ENCODE measurements around the gene PYGM.

PYGM gene

DNA sequence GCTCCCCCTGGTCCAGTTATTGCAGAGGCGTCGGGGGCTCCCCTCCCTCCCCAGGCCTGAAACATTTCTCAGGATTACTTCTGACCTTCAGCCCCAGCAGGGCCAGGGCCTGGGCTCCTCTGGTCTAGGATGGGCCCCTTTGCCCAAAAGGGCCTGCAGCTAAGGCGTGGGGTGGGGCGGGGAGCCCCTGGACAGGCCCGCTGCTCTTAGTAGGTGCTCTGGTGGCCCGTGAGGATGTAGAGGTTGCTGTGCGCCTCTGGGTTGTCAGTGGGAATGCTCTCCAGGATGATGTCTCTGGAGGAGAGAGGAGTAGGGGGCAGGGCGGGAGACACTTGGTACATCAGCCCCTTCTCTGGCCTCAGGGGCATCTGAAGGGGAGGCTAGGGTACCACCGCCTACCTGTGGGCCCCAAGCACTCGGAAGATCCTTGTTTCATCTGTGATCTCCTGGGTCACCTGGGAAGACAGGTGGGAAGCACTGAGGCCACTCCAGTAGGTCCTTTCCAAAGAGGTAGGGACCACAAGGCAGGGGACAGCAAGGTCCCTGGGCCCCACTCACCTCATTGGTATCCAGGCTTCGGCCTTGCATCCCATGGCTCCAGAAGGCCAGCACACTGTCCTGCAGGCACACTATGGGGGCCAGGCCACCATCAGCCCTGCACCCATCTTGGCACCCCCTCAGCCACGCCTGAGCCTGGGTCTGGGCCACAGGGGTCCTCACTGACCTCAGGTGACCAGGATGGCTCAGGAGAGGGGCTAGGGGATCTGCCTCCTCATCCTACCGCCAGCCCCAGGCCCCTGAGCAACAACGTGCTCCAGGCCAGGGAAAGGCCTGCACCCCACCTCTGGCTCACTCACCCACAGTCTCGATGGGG is 29.8 kb upstream of the PYGM start:
- H3K9me3 ChIP-seq (ENCODE audit: control insufficient read depth, insufficient read depth, low read depth, low read length): no peaks in the 10 kb centered on the region
- H3K4me1 ChIP-seq (ENCODE audit: control insufficient read depth, insufficient read depth, low read length): no peaks in the 10 kb centered on the region
- H3K27ac ChIP-seq (ENCODE audit: low read depth, low read length): no peak overlapping the region
- no peak overlapping the region for H3K4me3 ChIP-seq (ENCODE audit: low read depth, low read length)
- H3K36me3 ChIP-seq (ENCODE audit: control insufficient read depth, insufficient read depth, low read length): peaks cover 24% of the 10 kb centered on the region
- no peaks in the 10 kb centered on the region for H3K27me3 ChIP-seq (ENCODE audit: control insufficient read depth, insufficient read depth, low read length)
- no peak overlapping the region for H3K9ac ChIP-seq (ENCODE audit: low read length)

DNA sequence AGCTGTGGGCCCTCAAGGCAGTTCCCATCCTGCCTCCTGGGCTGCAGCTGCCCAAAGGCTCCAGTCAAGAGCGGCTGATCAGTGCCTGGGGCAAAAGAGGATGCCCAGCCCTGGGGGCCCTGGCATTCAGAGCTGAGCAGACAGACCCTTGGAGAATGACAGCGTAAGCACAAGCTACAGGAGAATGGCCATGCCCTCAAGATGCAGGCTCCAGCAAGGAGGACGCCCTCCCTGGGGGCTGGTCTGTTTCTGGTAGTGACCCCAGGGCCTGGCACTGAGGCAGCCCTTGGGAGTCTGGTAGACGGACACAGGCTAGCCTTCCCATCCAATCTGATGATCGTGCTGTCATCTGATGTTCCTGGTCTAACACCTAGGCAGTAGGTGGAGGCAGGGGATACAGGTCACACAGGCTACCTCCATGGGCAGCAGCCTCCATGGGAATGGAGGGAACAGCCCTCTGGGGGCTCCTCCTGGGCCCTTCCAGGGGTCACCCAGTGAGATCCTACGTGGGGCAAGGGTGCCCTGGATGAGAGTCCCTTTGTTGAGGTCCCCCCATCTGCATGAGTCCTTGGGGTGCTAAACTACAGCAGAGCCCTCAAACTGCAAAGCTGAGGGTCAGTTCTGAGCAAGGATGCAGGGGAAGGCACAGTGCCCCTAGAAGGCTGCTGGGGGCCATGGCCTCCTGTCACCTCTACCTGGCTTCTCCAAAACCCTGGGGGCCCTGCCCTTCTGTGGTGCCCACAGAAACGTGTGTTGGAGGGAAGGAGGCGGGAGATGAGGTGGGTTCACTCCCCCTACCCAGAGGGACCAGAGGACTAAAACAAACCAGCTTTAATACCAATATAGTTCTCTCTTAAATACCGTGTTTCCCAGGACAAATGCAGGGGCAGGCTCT is 28.8 kb upstream of the PYGM start:
- H3K9me3 ChIP-seq (ENCODE audit: control insufficient read depth, insufficient read depth, low read depth, low read length): no peaks in the 10 kb centered on the region
- H3K27me3 ChIP-seq (ENCODE audit: control insufficient read depth, insufficient read depth, low read length): no peaks in the 10 kb centered on the region
- H3K9ac ChIP-seq (ENCODE audit: low read length): no peak overlapping the region
- H3K27ac ChIP-seq (ENCODE audit: low read depth, low read length): no peak overlapping the region
- no peak overlapping the region for H3K4me3 ChIP-seq (ENCODE audit: low read depth, low read length)
- H3K4me1 ChIP-seq (ENCODE audit: control insufficient read depth, insufficient read depth, low read length): no peaks in the 10 kb centered on the region
- H3K36me3 ChIP-seq (ENCODE audit: control insufficient read depth, insufficient read depth, low read length): peaks cover 24% of the 10 kb centered on the region

DNA sequence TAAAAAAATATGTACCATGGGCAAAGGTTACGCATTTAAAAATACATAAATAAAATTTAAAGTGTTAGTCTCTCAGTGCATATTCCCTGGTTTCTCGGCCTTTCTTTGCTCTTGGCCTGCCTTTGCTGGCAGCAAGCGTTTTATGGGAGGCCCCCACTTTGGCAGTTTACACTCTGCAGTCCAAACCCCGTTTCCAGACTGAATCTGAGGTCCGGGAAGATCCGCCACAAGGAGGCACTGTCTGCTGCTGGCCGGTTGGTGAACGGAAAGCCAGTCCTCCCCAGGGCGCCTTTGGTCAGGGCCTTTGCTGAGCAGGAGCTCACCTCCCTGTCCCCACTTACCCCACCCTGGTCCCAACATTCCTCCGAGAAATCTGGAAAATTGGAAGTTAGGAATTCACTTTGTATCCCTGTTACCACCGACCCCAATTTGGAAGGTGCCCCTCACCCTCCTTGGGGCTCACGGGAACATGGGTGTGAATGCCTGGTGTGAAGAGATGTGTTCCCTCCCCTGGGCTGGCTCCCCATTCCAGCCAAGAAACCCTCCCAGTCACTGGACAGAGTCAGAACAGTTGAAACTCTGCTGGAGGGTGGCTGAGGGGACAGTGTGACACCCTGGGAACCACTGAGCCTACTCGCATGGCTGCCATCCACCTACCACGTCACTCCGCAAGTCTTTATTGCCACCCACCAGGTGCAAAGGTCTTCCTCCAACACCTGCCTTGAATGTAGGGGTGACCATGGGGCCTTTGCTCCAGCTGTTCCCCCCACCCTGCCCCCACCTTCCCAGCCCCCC is 27.9 kb upstream of the PYGM start:
- Histone ChIP-seq H3K4me3 (ENCODE audit: low read depth, low read length) (no peak overlapping the region), H3K36me3 (ENCODE audit: control insufficient read depth, insufficient read depth, low read length) (peaks cover 24% of the 10 kb centered on the region), H3K9ac (ENCODE audit: low read length) (no peak overlapping the region), H3K27me3 (ENCODE audit: control insufficient read depth, insufficient read depth, low read length) (no peaks in the 10 kb centered on the region), H3K27ac (ENCODE audit: low read depth, low read length) (no peak overlapping the region), H3K4me1 (ENCODE audit: control insufficient read depth, insufficient read depth, low read length) (no peaks in the 10 kb centered on the region), H3K9me3 (ENCODE audit: control insufficient read depth, insufficient read depth, low read depth, low read length) (no peaks in the 10 kb centered on the region)

DNA sequence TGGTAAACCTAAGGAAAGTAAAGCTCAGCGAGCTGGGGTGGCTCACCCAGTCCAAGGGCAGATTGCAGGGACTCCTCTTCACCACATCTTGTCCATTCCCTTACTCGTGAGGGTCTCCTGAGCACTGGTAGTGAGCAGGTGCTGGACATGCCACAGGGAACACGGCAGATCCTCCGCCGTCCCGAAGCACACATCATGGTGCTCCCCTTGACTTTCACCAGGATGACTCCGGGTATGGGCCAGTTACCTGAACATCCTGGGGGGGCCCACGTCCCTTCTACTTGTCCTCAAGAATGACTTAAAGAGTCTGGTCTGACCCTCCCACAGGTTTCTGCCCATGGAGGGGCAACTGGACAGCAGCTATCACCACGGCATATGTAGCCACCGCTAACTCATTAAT is 26.5 kb upstream of the PYGM start:
- H3K27me3 ChIP-seq (ENCODE audit: control insufficient read depth, insufficient read depth, low read length): no peaks in the 10 kb centered on the region
- no peak overlapping the region for H3K9ac ChIP-seq (ENCODE audit: low read length)
- H3K4me1 ChIP-seq (ENCODE audit: control insufficient read depth, insufficient read depth, low read length): 0 out of 2 replicates have a peak, but pooled peaks cover 2% of the 10 kb centered on the region
- H3K9me3 ChIP-seq (ENCODE audit: control insufficient read depth, insufficient read depth, low read depth, low read length): no peaks in the 10 kb centered on the region
- H3K27ac ChIP-seq (ENCODE audit: low read depth, low read length): no peak overlapping the region
- peaks cover 23% of the 10 kb centered on the region for H3K36me3 ChIP-seq (ENCODE audit: control insufficient read depth, insufficient read depth, low read length)
- no peak overlapping the region for H3K4me3 ChIP-seq (ENCODE audit: low read depth, low read length)

DNA sequence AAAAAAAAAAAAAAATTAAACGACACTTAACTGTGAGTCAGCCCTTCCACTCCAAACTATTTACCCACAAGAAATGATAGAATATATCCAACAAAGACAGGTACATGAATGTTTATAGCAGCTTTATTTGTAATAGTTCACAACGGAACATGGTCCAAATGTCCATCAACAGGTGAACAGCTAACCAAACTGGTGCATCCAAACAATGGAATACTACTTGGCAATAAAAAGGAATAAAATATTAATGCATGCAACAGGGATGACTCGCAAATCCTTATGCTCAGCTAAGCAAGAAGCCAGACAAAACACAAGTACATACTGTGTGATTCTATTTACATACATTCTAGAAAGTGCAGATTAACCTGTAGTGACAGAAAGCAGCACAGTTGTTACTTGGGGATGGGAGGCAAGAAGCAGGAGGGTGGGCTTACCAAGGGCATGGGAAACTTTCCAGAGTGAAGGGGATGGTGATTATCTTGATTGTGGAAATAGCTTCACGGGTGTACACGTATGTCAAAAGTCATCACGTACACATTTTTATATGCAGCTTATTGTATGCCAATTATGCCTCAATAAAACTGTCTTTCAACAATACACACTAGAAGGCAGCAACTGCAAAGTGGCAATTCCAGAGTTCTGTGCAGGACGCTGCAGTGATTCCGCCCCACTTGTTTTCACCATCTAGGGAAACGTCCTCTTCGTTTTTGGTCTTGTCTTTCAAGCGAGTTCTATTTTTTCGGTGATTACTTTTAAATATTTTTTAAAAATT is 25.2 kb upstream of the PYGM start:
- H3K9ac ChIP-seq (ENCODE audit: low read length): no peak overlapping the region
- H3K9me3 ChIP-seq (ENCODE audit: control insufficient read depth, insufficient read depth, low read depth, low read length): no peaks in the 10 kb centered on the region
- H3K4me3 ChIP-seq (ENCODE audit: low read depth, low read length): no peak overlapping the region
- peaks cover 14% of the 10 kb centered on the region for H3K36me3 ChIP-seq (ENCODE audit: control insufficient read depth, insufficient read depth, low read length)
- H3K27me3 ChIP-seq (ENCODE audit: control insufficient read depth, insufficient read depth, low read length): no peaks in the 10 kb centered on the region
- no peak overlapping the region for H3K27ac ChIP-seq (ENCODE audit: low read depth, low read length)
- H3K4me1 ChIP-seq (ENCODE audit: control insufficient read depth, insufficient read depth, low read length): 0 out of 2 replicates have a peak, but pooled peaks cover 2% of the 10 kb centered on the region

DNA sequence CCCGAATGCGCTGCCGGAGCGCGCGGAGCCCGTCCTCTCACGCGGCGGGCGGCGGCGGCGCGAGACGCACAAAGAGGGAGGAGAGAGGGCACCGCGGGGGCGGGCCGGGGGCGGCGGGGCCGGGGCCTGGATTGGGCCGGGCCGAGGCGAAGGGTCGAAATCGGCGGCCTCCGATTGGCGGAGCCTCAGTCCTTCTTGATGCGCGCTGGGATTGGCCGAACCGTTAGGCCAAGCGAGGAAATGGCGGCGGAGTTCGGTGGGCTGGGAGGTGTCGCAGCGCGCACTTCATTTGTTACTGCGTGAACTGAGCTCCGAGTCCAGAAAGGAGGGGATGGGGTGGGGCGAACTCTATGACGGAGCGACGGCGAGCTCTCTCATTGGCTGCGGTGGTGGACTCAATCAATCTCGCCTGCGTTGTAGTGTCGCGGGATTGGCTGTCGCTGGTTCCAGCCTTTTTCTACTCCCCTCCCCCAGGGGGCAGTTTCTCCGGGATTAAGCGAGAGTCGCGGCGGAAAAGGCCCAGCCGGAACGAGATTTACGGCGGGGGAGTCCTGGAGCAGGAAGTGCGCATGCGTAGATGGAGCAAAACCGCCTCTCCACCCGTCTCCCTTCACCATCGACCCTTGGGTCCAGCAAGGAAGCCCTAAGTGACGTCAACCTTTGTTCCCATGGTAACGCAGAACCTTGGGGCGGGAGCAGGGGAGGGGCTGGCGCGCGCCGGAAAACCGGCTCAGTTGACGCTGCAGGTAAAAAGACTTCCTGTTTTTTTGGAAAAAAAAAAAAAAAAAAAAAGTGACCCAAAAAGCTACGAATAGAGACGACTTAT is 18.9 kb upstream of the PYGM start, which contains the start of gene SF1:
TSS of gene SF1 (minus strand) at position 70 of the 826 bp plus-strand sequence. CDS start 150 bp downstream, outside the sequence.
- Histone ChIP-seq H3K27ac (ENCODE audit: low read depth, low read length) (peak within 1 kb of the TSS; percentile 93), H3K4me3 (ENCODE audit: low read depth, low read length) (peak within 1 kb of the TSS; percentile 89), H3K9me3 (ENCODE audit: control insufficient read depth, insufficient read depth, low read depth, low read length) (no peaks in the 10 kb centered on the region), H3K9ac (ENCODE audit: low read length) (peak within 1 kb of the TSS; percentile 94), H3K36me3 (ENCODE audit: control insufficient read depth, insufficient read depth, low read length) (peaks cover 39% of the 10 kb centered on the region), H3K27me3 (ENCODE audit: control insufficient read depth, insufficient read depth, low read length) (no peaks in the 10 kb centered on the region), H3K4me1 (ENCODE audit: control insufficient read depth, insufficient read depth, low read length) (peaks cover 7% of the 10 kb centered on the region)

DNA sequence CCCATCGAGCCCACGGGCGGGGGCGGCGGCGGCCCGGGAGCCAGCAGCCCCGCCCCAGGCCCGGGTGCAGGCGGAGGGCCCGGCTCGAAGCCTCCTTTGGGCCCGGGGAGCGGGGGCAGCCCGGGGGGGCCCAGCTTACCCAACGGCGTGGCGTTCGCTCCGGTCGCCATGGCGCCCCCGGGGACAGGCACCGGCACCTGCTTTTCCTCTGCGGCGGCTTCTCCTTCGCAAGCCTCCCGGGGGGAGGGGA is 18.4 kb upstream of the PYGM start:
- peak overlapping the region; percentile 93 for H3K27ac ChIP-seq (ENCODE audit: low read depth, low read length)
- peaks cover 7% of the 10 kb centered on the region for H3K4me1 ChIP-seq (ENCODE audit: control insufficient read depth, insufficient read depth, low read length)

DNA sequence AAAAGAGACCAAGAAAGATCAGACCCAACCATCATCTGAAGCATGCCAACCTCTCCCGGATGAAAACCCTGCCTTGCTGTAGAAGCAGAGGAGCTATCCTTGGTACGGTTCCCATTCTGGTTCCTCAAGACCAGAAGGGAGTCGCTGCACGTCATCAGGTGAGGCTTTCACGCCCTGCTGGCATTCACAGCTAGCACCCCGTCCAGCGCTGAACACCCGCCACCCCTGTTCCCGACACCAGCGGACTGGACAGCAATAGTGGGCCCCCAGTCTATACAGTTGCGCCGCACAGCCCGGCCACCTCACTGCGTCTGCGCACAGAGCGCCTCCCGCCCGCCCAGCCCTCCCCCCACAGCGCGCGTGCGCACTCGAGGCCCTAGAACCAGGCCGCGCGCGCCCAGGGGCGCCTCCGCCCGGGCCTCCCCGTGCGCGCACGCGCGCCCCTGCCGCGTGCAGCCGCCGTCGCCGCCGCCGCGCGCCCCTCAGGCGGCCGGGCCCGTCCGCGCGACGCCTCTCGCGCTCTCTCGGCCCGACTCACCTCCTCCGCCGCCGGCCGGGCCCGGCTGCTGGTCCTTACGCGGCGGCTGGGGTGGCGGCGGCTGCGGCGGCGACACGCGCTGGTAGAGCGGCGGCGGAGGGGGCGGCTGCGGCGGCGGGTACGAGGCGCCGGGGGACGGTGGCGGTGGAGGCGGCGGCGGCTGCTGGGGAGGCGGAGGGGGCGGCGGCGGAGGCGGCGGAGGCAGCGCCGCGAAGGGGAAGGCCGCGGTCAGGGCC is 17.9 kb upstream of the PYGM start:
- Histone ChIP-seq H3K4me1 (ENCODE audit: control insufficient read depth, insufficient read depth, low read length) (peaks cover 7% of the 10 kb centered on the region), H3K36me3 (ENCODE audit: control insufficient read depth, insufficient read depth, low read length) (peaks cover 49% of the 10 kb centered on the region), H3K9ac (ENCODE audit: low read length) (peak overlapping the region; percentile 94), H3K27me3 (ENCODE audit: control insufficient read depth, insufficient read depth, low read length) (no peaks in the 10 kb centered on the region), H3K9me3 (ENCODE audit: control insufficient read depth, insufficient read depth, low read depth, low read length) (no peaks in the 10 kb centered on the region), H3K27ac (ENCODE audit: low read depth, low read length) (no peak overlapping the region), H3K4me3 (ENCODE audit: low read depth, low read length) (peak overlapping the region; percentile 89)

More for the DNA sequence above, 18.4 kb upstream of the PYGM start:
- Histone ChIP-seq H3K36me3 (ENCODE audit: control insufficient read depth, insufficient read depth, low read length) (peaks cover 44% of the 10 kb centered on the region), H3K27me3 (ENCODE audit: control insufficient read depth, insufficient read depth, low read length) (no peaks in the 10 kb centered on the region), H3K9me3 (ENCODE audit: control insufficient read depth, insufficient read depth, low read depth, low read length) (no peaks in the 10 kb centered on the region), H3K9ac (ENCODE audit: low read length) (peak overlapping the region; percentile 94), H3K4me3 (ENCODE audit: low read depth, low read length) (peak overlapping the region; percentile 78)

DNA sequence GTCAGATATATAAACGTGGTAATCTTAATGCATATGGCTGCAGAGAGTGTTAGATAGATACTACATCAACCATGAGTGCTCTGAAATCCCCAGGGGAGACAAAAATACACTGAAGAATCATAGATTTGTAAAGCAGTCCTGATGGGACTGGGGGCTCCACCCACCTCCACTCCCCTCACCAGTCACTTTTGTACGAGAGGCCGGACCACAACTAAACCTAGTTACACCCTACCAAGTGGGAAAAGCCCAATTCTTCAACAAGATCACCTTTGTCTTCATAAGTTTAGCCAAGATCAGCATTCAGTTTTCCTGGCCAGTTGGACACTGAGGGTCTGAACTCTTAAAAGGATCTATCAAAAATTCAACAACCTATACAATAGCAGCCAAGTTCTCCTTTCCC is 17.1 kb upstream of the PYGM start:
- H3K4me1 ChIP-seq (ENCODE audit: control insufficient read depth, insufficient read depth, low read length): peaks cover 5% of the 10 kb centered on the region
- H3K4me3 ChIP-seq (ENCODE audit: low read depth, low read length): peak overlapping the region; percentile 89
- H3K27me3 ChIP-seq (ENCODE audit: control insufficient read depth, insufficient read depth, low read length): no peaks in the 10 kb centered on the region
- H3K36me3 ChIP-seq (ENCODE audit: control insufficient read depth, insufficient read depth, low read length): peaks cover 57% of the 10 kb centered on the region
- H3K9ac ChIP-seq (ENCODE audit: low read length): peak overlapping the region; percentile 71
- no peaks in the 10 kb centered on the region for H3K9me3 ChIP-seq (ENCODE audit: control insufficient read depth, insufficient read depth, low read depth, low read length)
- no peak overlapping the region for H3K27ac ChIP-seq (ENCODE audit: low read depth, low read length)

Data from HUES6 (cell line).